HCT116 (cell line): ENCODE results near the gene PPM1M. TPM values are rescaled to one million over a fixed set of nuclear protein-coding genes. Genes with fewer than 3 reads are reported as not detected.

ENCODE experiments used
- ATAC-seq: fragments of 200-7000 bp; cut with Tn5 transposase; 2 replicates; pipeline ENCODE4 v1.9.1; 2020; ENCODE audit warnings: mild to moderate bottlenecking, moderate library complexity
- BruUV-seq: library from RNA; stranded (reverse); fragments of 400-500 nt; replicated peaks from 2 replicates; lab custom pipeline; 2021; lab: Mats Ljungman, UMichigan
- CTCF ChIA-PET: fragments of 300-600 bp; sonication (Branson Sonifier 250); formaldehyde crosslinking; loops from one replicate; lab custom pipeline; 2021; ENCODE audit warnings: antibody characterized with exemption; lab: Charles Lee
- POLR2A ChIA-PET: fragments of 300-600, 350-600 bp; sonication (Branson Sonifier 250); formaldehyde crosslinking; loops from one replicate; lab custom pipeline; 2021; ENCODE audit warnings: antibody characterized with exemption; lab: Charles Lee
- RAD21 ChIA-PET, 2 experiments: fragments of 300-600 bp; sonication (Branson Sonifier 250); formaldehyde crosslinking; loops; one replicate each; lab custom pipeline; 2023; ENCODE audit warnings: low total read pairs in 2 of 2; ENCODE audit not compliant: uncharacterized antibody in 2 of 2, unreplicated experiment in 2 of 2, low non-redundant PET in 1 of 2; lab: Charles Lee
- DNase-seq: peaks from one replicate; pipeline ENCODE4 v3.0.0-alpha.2; 2010; ENCODE audit warnings: low read depth, low spot score
- H2AFZ ChIP-seq: fragments of 200-600 bp; shearing (Covaris generic), sonication (generic); 2 replicates; pipeline ENCODE4 v1.6.1; 2017; ENCODE audit warnings: low read depth, mixed run types, mixed read lengths, antibody characterized with exemption, low read length; ENCODE audit not compliant: poor library complexity, severe bottlenecking
- H3K27ac ChIP-seq: 2 replicates; pipeline ENCODE4 v1.5.1; 2012; ENCODE audit warnings: low read depth, low read length
- H3K27me3 ChIP-seq: fragments of 200-600 bp; sonication (generic); 2 replicates; pipeline ENCODE4 v1.6.1; 2016; ENCODE audit warnings: mixed run types, low read length, mixed read lengths; ENCODE audit not compliant: insufficient read depth
- H3K36me3 ChIP-seq, 2 experiments: fragments of 200-500 bp in 1 of 2; fragments of 200-600 bp in 1 of 2; sonication (Bioruptor generic) in 1 of 2; sonication (generic) in 1 of 2; 2 replicates each; pipeline versions ENCODE4 v1.5.1 to v1.6.1; 2014 to 2016; ENCODE audit warnings: low read length in 2 of 2, inconsistent platforms in 1 of 2, mixed read lengths in 1 of 2, mixed run types in 1 of 2; ENCODE audit not compliant: insufficient read depth in 2 of 2, control insufficient read depth in 1 of 2
- H3K4me1 ChIP-seq, 2 experiments: fragments of 200-600 bp in 1 of 2; sonication (generic) in 1 of 2; 2 replicates each; pipeline versions ENCODE4 v1.5.1 to v1.6.1; 2012 to 2017; ENCODE audit warnings: low read length in 2 of 2, inconsistent platforms in 1 of 2, mild to moderate bottlenecking in 1 of 2, mixed read lengths in 1 of 2, mixed run types in 1 of 2, moderate library complexity in 1 of 2; ENCODE audit not compliant: insufficient read depth in 2 of 2, control insufficient read depth in 1 of 2
- H3K4me2 ChIP-seq: fragments of 200-600 bp; sonication (generic); 2 replicates; pipeline ENCODE4 v1.6.1; 2017; ENCODE audit warnings: mixed run types, low read length, mixed read lengths
- H3K4me3 ChIP-seq, 2 experiments: fragments of 200-600 bp in 1 of 2; sonication (generic) in 1 of 2; replicated peaks in 1 of 2; 2 replicates each; pipeline ENCODE4 v1.5.1; 2011 to 2016; ENCODE audit warnings: low read length in 2 of 2, control low read depth in 1 of 2, low read depth in 1 of 2, mild to moderate bottlenecking in 1 of 2, mixed read lengths in 1 of 2, mixed run types in 1 of 2
- H3K79me2 ChIP-seq: fragments of 200-600 bp; sonication (generic); 2 replicates; pipeline ENCODE4 v1.6.1; 2017; ENCODE audit warnings: mild to moderate bottlenecking, mixed run types, low read length, moderate library complexity, mixed read lengths; ENCODE audit not compliant: insufficient read depth
- H3K9ac ChIP-seq: fragments of 200-600 bp; sonication (generic); 2 replicates; pipeline ENCODE4 v1.6.1; 2016; ENCODE audit warnings: low read length, mixed read lengths
- H3K9me2 ChIP-seq: fragments of 200-600 bp; sonication (generic), shearing (Covaris generic); 2 replicates; pipeline ENCODE4 v1.6.1; 2017; ENCODE audit warnings: mixed run types, mild to moderate bottlenecking, moderate library complexity; ENCODE audit not compliant: insufficient read depth
- H3K9me3 ChIP-seq, 2 experiments: fragments of 200-500 bp in 1 of 2; fragments of 200-600 bp in 1 of 2; sonication (Bioruptor generic) in 1 of 2; sonication (generic) in 1 of 2; 2 replicates each; pipeline ENCODE4 v1.6.1; 2014 to 2017; ENCODE audit warnings: low read length in 2 of 2, mixed read lengths in 2 of 2, inconsistent platforms in 1 of 2, low read depth in 1 of 2, mild to moderate bottlenecking in 1 of 2, mixed run types in 1 of 2, moderate library complexity in 1 of 2; ENCODE audit not compliant: control insufficient read depth in 1 of 2, insufficient read depth in 1 of 2
- H4K20me1 ChIP-seq: fragments of 200-600 bp; sonication (generic), shearing (Covaris generic); 2 replicates; pipeline ENCODE4 v1.6.1; 2017; ENCODE audit warnings: mixed run types, mild to moderate bottlenecking, moderate library complexity; ENCODE audit not compliant: insufficient read depth
- ATF3 ChIP-seq: IDR thresholded peaks from 2 replicates; pipeline ENCODE4 v1.6.1; 2012
- CBX3 ChIP-seq: IDR thresholded peaks from 2 replicates; pipeline ENCODE4 v1.6.1; 2012; ENCODE audit warnings: low read depth
- CEBPB ChIP-seq: IDR thresholded peaks from 2 replicates; pipeline ENCODE4 v1.6.1; 2012; ENCODE audit warnings: low read depth
- EGR1 ChIP-seq: IDR thresholded peaks from 2 replicates; pipeline ENCODE4 v1.6.1; 2012; ENCODE audit warnings: low read depth
- EZH2 ChIP-seq: fragments of 200-600 bp; sonication (generic); IDR thresholded peaks from 2 replicates; pipeline ENCODE4 v1.6.1; 2017; ENCODE audit warnings: antibody characterized with exemption, mixed run types
- EZH2phosphoT487 ChIP-seq: fragments of 200-600 bp; IDR thresholded peaks from 2 replicates; pipeline ENCODE4 v1.6.1; 2018; ENCODE audit warnings: antibody characterized with exemption, borderline replicate concordance
- JUND ChIP-seq: IDR thresholded peaks from 2 replicates; pipeline ENCODE4 v1.6.1; 2012
- MAX ChIP-seq: IDR thresholded peaks from 2 replicates; pipeline ENCODE4 v1.6.1; 2012
- POLR2A ChIP-seq: IDR thresholded peaks from 2 replicates; pipeline ENCODE4 v1.7.0; 2011; ENCODE audit warnings: borderline replicate concordance; ENCODE audit not compliant: insufficient read depth, insufficient read length; ENCODE audit errors: extremely low read depth
- POLR2AphosphoS5 ChIP-seq: IDR thresholded peaks from 2 replicates; pipeline ENCODE4 v1.6.1; 2011; ENCODE audit warnings: mild to moderate bottlenecking, low read depth, low read length, moderate library complexity
- RAD21 ChIP-seq: IDR thresholded peaks from 2 replicates; pipeline ENCODE4 v1.6.1; 2012; ENCODE audit warnings: low read depth, mild to moderate bottlenecking
- SIN3A ChIP-seq: IDR thresholded peaks from 2 replicates; pipeline ENCODE4 v1.6.1; 2012; ENCODE audit warnings: low read depth
- SP1 ChIP-seq: IDR thresholded peaks from 2 replicates; pipeline ENCODE4 v1.6.1; 2012; ENCODE audit warnings: low read depth
- SRF ChIP-seq: IDR thresholded peaks from 2 replicates; pipeline ENCODE4 v1.6.1; 2012; ENCODE audit warnings: low read depth
- TCF7L2 ChIP-seq: IDR thresholded peaks from 2 replicates; pipeline ENCODE4 v1.7.0; 2011; ENCODE audit warnings: borderline replicate concordance, inconsistent platforms; ENCODE audit not compliant: insufficient read depth, insufficient read length; ENCODE audit errors: extremely low read depth
- ZFX ChIP-seq: fragments of 450-650 bp; IDR thresholded peaks from 2 replicates; pipeline ENCODE4 v1.6.1; 2017
- intact Hi-C: fragments of 100-400 bp; cut with micrococcal nuclease; formaldehyde crosslinking; loops from 2 replicates; pipeline ENCODE4 v1.10.0; 2022
- total RNA-seq: library from RNA; stranded (reverse); gene quantifications from one replicate; pipeline ENCODE4 v1.2.1, GENCODE V29; 2021; ENCODE audit not compliant: unreplicated experiment

The PPM1M gene
- total RNA-seq, 1 experiment from 2014 or later: 16.6 TPM

GRCh38 chr3:52248816-52249547 lies 3.4 kb downstream of the PPM1M start:
- H3K4me3 ChIP-seq: no peak overlapping the region
- intact Hi-C loops: no loop called here
- peaks cover 15 to 27% of the 10 kb centered on the region in 2 experiments; a peak in 3 of 4 replicates for H3K4me1 ChIP-seq
- no peak overlapping the region for H3K27ac ChIP-seq
- ChIA-PET RAD21 (no interaction called here), POLR2A (interaction anchor here (1.0 kb wide), 1 partner anchor 9 kb away, joined by 7 read pairs; no protein-coding TSS in a partner anchor), CTCF (interaction anchor here (1.0 to 1.2 kb wide), 2 partner anchors 11 to 30 kb away, joined by 3 read pairs; partner anchors contain the start of gene WDR82)
- BruUV-seq: no TSS peak
- no peaks in the 10 kb centered on the region for H4K20me1 ChIP-seq
- no peaks in the 10 kb centered on the region for H3K9me3 ChIP-seq
- DNase-seq: no peak
- peaks cover 7 to 28% of the 10 kb centered on the region in 2 experiments; a peak in 3 of 4 replicates for H3K36me3 ChIP-seq
- no peaks in the 10 kb centered on the region for H3K27me3 ChIP-seq
- ATAC-seq: no peak
- H3K79me2 ChIP-seq: no peaks in the 10 kb centered on the region
- H3K9me2 ChIP-seq: no peaks in the 10 kb centered on the region
- no peak overlapping the region for H3K4me2 ChIP-seq
- TF ChIP-seq EGR1 (no peak), ZFX (no peak), JUND (no peak), EZH2 (no peak), ATF3 (no peak), SP1 (no peak), SRF (no peak), POLR2A (no peak), SIN3A (no peak), TCF7L2 (no peak), POLR2AphosphoS5 (no peak), EZH2phosphoT487 (no peak), MAX (no peak), RAD21 (no peak), CBX3 (no peak), CEBPB (no peak)
- H3K9ac ChIP-seq: no peak overlapping the region
- no peak overlapping the region for H2AFZ ChIP-seq
